ENCODE measurements around the gene SLC16A3.
A peak's percentile ranks its signal among the peaks of the same experiment; 100 is the strongest.
"Not testable (repeated sequence)": the region's sequence is repeated elsewhere in the genome, so short reads cannot be mapped to it uniquely, and the experiment has no call there.

Gene SLC16A3

DNA sequence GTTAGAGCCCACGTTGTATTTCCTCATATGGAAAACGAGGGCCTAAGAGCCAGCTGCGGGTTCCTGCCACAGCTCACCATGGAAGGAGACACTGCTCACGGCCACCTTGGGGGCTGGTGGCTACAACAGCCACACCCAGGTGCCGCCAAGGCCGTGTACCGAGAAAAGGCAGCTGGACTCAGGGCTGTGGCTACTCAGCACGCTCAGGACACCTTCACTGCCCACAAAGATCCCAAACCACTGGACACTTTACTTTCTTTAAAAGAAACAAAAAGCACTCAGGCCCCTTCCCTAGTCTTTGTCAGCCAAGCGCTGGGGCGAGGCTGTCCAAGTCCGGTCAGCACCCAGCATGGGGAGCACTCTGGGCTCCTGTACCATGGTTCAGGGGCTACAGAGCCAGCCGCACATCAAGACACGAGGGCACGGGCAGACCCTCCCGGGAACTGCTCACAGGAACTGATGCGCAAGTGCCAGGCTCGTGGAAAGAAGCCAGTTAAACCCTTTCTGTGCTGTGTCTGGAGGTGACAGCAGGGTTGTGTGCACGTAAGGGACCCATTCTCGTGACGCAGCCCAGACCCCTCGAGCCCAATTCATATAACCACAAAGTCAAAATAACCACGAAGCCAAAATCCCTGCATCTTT is 18.5 kb downstream of the SLC16A3 start:
- DNase-seq (ENCODE audit: low read depth): no peak

DNA sequence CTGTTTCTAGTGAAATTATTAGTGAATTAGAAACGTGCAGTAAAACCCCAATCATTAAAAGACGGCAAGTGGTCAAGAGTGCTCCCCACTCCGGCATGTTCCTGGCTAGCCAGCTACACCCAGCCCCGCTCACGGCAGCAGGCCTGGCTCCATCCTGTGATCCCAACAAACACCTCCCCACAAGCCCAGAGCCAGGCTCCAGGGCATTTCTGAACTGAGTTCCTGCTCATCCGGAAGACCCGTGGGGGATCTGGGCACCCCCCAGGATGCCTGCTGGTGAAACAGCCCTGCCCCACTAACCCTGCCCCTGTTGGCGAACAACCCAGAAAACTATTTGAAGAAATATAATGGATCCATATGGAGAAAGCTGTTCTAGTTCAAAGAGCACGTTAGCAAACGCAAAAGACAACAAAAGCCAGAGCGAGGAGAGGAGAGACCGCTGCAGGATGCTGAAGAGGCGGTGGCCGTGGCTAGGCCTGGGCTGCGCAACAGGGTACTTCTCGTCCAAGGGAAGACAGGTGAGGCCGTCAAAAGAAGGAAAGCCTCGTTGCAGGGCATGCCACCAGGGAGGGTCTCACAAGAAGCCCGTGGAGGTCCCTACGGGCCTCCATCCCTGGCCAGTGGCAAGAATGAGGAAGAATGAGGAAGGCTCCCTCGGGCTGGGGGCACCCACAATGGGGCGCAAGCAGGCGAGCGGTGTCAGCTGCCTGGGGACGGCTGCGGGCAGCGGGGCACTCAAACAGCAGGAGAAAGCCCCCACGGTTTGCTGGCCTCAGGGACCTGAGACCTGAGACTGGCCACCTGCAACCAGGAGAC is 19.2 kb downstream of the SLC16A3 start:
- DNase-seq (ENCODE audit: low read depth): no peak

DNA sequence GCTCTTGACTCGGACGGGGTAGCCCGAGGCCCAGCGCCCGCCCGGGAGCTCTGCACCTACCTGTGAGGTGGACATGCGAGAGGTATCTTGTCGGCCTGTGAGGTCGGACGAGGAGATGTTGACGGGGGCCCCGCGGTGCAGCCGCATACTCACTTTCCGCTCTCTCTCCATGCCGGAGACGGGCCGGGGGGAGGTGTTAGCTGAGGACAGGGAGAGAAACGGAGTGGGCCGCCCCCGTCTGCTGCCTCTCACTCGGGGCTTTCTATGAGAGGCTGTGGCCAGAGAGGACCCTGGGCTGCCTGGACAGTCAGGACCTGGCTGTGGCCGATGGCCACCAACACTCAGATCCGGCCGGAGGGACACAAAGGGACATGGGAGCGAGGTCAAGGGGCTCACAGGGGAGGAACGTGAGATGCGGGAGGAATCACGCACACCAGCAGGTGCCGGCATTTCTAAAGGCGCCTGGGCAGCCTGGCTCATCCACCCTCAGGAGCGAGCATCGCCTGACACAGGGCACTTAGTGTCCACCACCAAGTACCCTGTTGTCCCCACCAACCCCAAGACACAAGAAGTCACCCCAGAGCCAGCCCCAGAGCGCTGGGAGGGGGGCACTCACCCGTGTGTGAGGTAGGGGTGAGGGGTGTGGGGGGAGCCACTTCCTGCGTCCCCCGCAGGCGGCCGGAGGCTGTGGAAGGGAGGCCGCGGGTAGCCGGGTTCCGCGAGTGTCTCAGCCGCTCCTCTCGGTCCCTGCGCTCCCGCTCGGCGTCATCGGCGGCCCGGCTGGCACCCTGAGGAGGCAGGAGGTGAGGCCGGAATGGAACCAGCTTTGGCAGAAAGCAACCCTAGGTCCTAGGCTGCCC is 20.2 kb downstream of the SLC16A3 start:
- no peak for DNase-seq (ENCODE audit: low read depth)

DNA sequence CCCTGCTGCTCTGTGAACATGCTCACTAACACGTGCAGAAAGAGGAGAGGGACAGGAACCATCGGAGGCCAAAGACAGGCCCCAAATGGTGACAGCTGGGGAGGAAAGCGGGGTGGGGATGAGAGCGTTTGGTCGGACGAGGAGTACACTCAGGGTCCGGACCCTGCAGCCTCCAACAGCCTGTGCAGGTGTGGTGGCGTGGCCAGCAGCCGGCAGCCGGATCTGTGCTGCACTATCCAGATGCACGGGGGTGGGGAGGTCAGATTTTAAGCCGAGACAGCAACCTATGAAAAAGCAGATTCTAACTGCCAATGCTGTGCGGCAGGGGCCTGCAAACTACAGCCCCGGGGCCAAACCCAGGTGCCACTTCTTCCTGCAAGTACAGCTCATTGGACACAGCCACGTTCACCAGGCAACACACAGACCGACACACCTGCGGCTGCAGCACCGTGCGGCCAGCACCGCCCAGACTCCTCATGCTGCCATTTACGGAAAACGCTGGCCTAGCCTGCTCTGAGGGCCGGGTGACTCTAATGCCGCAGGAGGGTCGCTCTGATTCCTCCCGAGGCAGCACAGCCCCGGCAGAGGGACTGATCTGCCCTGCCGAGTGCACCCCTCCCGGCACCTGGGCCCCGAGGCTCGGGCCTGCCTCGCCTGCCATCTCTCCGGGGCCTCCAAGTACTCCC is 21.2 kb downstream of the SLC16A3 start:
- no peak for DNase-seq (ENCODE audit: low read depth)

GRCh38 chr17:82250868-82251500 is 22.1 kb downstream of the SLC16A3 start:
- no peak for DNase-seq (ENCODE audit: low read depth)

GRCh38 chr17:82252511-82253178 is 23.8 kb downstream of the SLC16A3 start:
- no peak for DNase-seq (ENCODE audit: low read depth)

GRCh38 chr17:82253179-82253544 is 24.3 kb downstream of the SLC16A3 start:
- no peak for DNase-seq (ENCODE audit: low read depth)

GRCh38 chr17:82254096-82254495 is 25.3 kb downstream of the SLC16A3 start:
- DNase-seq (ENCODE audit: low read depth): not testable (repeated sequence)

DNA sequence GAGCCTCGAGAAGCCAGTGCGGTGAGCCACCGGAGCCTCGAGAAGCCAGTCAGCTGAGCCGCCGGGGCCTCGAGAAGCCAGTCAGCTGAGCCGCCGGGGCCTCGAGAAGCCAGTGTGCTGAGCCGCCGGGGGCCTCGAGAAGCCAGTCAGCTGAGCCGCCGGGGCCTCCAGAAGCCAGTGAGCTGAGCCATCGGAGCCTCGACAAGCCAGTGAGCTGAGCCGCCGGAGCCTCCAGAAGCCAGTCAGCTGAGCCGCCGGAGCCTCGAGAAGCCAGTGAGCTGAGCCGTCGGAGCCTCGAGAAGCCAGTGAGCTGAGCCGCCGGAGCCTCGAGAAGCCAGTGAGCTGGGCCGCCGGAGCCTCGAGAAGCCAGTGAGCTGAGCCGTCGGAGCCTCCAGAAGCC is 25.9 kb downstream of the SLC16A3 start:
- DNase-seq (ENCODE audit: low read depth): not testable (repeated sequence)

- no peak for DNase-seq (ENCODE audit: low read depth)
Measured at GRCh38 chr17:82255402-82255972, 26.6 kb downstream of the SLC16A3 start.

GRCh38 chr17:82256242-82256885 is 27.5 kb downstream of the SLC16A3 start:
- no peak for DNase-seq (ENCODE audit: low read depth)

- DNase-seq (ENCODE audit: low read depth): peak; percentile 61
Measured at GRCh38 chr17:82257473-82257872, 28.6 kb downstream of the SLC16A3 start.

GRCh38 chr17:82258555-82258954 is 29.7 kb downstream of the SLC16A3 start:
- no peak for DNase-seq (ENCODE audit: low read depth)

- not testable (repeated sequence) for DNase-seq (ENCODE audit: low read depth)
Measured at GRCh38 chr17:82259972-82260961, 31.4 kb downstream of the SLC16A3 start.

DNA sequence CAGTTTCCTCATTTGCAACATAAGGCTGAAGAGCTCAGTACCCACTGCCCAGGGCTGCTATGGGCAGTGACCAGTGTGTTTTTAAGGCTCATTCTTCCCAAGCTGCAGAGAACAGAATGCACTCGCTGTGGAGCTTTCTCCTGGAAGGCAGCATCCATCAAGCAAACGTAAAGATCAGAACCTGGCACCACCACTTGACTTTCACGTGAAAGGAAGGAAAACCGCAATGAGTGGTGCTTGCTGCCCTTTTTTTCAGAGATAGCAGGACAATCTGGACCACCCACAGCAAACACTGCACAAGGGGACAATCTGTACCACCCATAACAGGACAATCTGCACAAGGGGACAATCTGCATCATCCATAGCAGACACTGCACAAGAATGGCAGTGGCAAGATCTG is 33.5 kb downstream of the SLC16A3 start:
- DNase-seq (ENCODE audit: low read depth): no peak

- DNase-seq (ENCODE audit: low read depth): no peak
Measured at GRCh38 chr17:82263641-82264040, 34.8 kb downstream of the SLC16A3 start.

- DNase-seq (ENCODE audit: low read depth): no peak
Measured at GRCh38 chr17:82266142-82266541, 37.3 kb downstream of the SLC16A3 start.

DNA sequence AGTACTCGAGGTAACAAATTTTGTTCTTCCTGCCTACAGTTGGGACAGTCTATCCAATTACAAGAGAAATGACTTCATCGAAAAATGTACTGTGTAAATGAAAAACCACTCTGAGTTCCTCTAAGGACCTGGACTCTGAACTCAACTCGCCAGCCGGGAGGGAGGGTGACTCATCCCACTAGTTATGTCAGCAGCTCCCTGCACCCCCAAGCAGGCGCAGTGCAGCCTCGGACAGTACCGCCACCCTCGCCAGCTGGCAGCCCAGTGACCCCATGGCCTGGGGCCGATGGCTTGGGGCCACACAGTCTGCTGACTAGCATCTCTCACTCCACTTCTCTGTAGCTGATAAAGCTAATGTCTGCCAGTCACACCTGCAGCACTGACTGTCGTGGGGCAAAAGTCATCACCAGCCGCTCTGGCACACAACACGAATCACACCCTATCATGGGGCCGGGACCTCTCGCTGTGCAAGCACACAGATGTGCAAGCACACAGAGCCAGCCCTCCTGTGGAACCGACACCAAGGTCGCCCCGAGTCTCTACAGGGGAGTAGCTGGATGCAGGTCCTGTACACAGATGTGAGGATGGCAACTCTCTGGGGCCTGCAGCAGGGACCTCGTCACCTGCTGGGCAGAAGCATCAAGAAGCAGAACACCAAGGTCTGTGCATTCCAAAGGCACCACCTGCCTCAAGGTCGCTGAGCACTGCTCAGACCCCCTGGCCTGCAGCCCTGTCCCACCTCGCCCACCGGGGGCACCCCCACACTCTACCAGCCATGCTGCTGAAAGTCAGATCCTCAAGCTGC is 38.9 kb downstream of the SLC16A3 start:
- DNase-seq (ENCODE audit: low read depth): peak; percentile 31
